GM23338 (cell line): ENCODE results near the gene CENPO. TPM values are rescaled to one million over a fixed set of nuclear protein-coding genes. Genes with fewer than 3 reads are reported as not detected.

Experiments
- ATAC-seq: fragments of 200-7000 bp; cut with Tn5 transposase; 3 replicates; pipeline ENCODE4 v1.9.1; 2020
- DNase-seq: peaks from one replicate; pipeline ENCODE4 v3.0.0-alpha.2; 2015; ENCODE audit warnings: low spot score
- H2AFZ ChIP-seq: fragments of 200-600 bp; sonication (generic); 2 replicates; pipeline ENCODE4 v1.8.0; 2016; ENCODE audit warnings: antibody characterized with exemption, mild to moderate bottlenecking, moderate library complexity
- H3F3A ChIP-seq: fragments of 200-600 bp; sonication (generic); replicated peaks from 2 replicates; pipeline ENCODE4 v1.8.0; 2017; ENCODE audit warnings: antibody characterized with exemption, mixed run types, low read depth
- H3K27ac ChIP-seq: fragments of 200-600 bp; sonication (generic); 2 replicates; pipeline ENCODE4 v1.6.1; 2016; ENCODE audit warnings: low read depth
- H3K27me3 ChIP-seq: fragments of 200-600 bp; sonication (generic); 2 replicates; pipeline ENCODE4 v1.8.0; 2016; ENCODE audit warnings: mild to moderate bottlenecking, mixed run types, moderate library complexity; ENCODE audit not compliant: insufficient read depth
- H3K36me3 ChIP-seq: fragments of 200-600 bp; sonication (generic); 2 replicates; pipeline ENCODE4 v1.8.0; 2016; ENCODE audit warnings: mild to moderate bottlenecking; ENCODE audit not compliant: insufficient read depth
- H3K4me1 ChIP-seq: fragments of 200-600 bp; sonication (generic); 2 replicates; pipeline ENCODE4 v1.8.0; 2016; ENCODE audit warnings: mild to moderate bottlenecking, moderate library complexity; ENCODE audit not compliant: insufficient read depth
- H3K4me2 ChIP-seq: fragments of 200-600 bp; sonication (generic); 2 replicates; pipeline ENCODE4 v1.7.1; 2017; ENCODE audit warnings: mixed run types
- H3K4me3 ChIP-seq: fragments of 200-600 bp; sonication (generic); 2 replicates; pipeline ENCODE4 v1.6.1; 2016; ENCODE audit warnings: mixed run types
- H3K79me2 ChIP-seq: fragments of 200-600 bp; sonication (generic); replicated peaks from 2 replicates; pipeline ENCODE4 v1.8.0; 2017; ENCODE audit warnings: mild to moderate bottlenecking; ENCODE audit not compliant: insufficient read depth
- H3K9me2 ChIP-seq: fragments of 200-600 bp; sonication (generic); 2 replicates; pipeline ENCODE4 v1.8.0; 2017; ENCODE audit not compliant: insufficient read depth
- H4K20me1 ChIP-seq: fragments of 200-600 bp; sonication (generic); replicated peaks from 2 replicates; pipeline ENCODE4 v1.8.0; 2017; ENCODE audit warnings: mild to moderate bottlenecking; ENCODE audit not compliant: insufficient read depth
- H3K27ac Mint-ChIP-seq: 2 replicates; pipeline ENCODE4 v1.8.0; 2020; ENCODE audit warnings: inconsistent platforms, mild to moderate bottlenecking, moderate library complexity, mixed read lengths
- H3K27me3 Mint-ChIP-seq: 3 replicates; pipeline ENCODE4 v1.8.0; 2022; ENCODE audit warnings: low read depth, mild to moderate bottlenecking, moderate library complexity, mixed read lengths, inconsistent platforms; ENCODE audit not compliant: insufficient read depth, poor library complexity
- H3K36me3 Mint-ChIP-seq: 3 replicates; pipeline ENCODE4 v1.8.0; 2021; ENCODE audit warnings: low read depth, mild to moderate bottlenecking, inconsistent platforms, moderate library complexity, mixed read lengths
- H3K4me1 Mint-ChIP-seq: 3 replicates; pipeline ENCODE4 v1.8.0; 2020; ENCODE audit warnings: mild to moderate bottlenecking, inconsistent platforms, mixed read lengths
- H3K4me3 Mint-ChIP-seq: 3 replicates; pipeline ENCODE4 v1.8.0; 2021; ENCODE audit warnings: moderate library complexity, mild to moderate bottlenecking, inconsistent platforms, mixed read lengths
- H3K9me3 Mint-ChIP-seq: 3 replicates; pipeline ENCODE4 v1.8.0; 2020; ENCODE audit warnings: moderate library complexity, mild to moderate bottlenecking, inconsistent platforms, mixed read lengths
- ETS1 ChIP-seq: IDR thresholded peaks from 2 replicates; pipeline ENCODE4 v1.6.1; 2016; ENCODE audit warnings: antibody characterized with exemption
- EZH2 ChIP-seq: fragments of 200-600 bp; sonication (generic); IDR thresholded peaks from one replicate; pipeline ENCODE4 v1.8.0; 2017; ENCODE audit warnings: antibody characterized with exemption, mild to moderate bottlenecking, low read depth; ENCODE audit not compliant: unreplicated experiment
- EZH2phosphoT487 ChIP-seq: fragments of 200-600 bp; sonication (generic); IDR thresholded peaks from one replicate; pipeline ENCODE4 v1.8.1; 2018; ENCODE audit warnings: antibody characterized with exemption; ENCODE audit not compliant: unreplicated experiment
- JUNB ChIP-seq: IDR thresholded peaks from one replicate; pipeline ENCODE4 v1.6.1; 2016; ENCODE audit warnings: antibody characterized with exemption; ENCODE audit not compliant: unreplicated experiment
- NANOG ChIP-seq: IDR thresholded peaks from 2 replicates; pipeline ENCODE4 v1.6.1; 2016; ENCODE audit warnings: antibody characterized with exemption, borderline replicate concordance
- POLR2AphosphoS5 ChIP-seq: IDR thresholded peaks from 2 replicates; pipeline ENCODE4 v1.6.1; 2016; ENCODE audit warnings: antibody characterized with exemption, low read depth
- REST ChIP-seq: IDR thresholded peaks from one replicate; pipeline ENCODE4 v1.6.1; 2018; ENCODE audit warnings: antibody characterized with exemption; ENCODE audit not compliant: unreplicated experiment
- STAT1 ChIP-seq: IDR thresholded peaks from one replicate; pipeline ENCODE4 v1.6.1; 2016; ENCODE audit warnings: antibody characterized with exemption; ENCODE audit not compliant: unreplicated experiment
- ZNF114 ChIP-seq: fragments of 250-450 bp; sonication (Bioruptor Pico); IDR thresholded peaks from 2 replicates; pipeline ENCODE4 v1.5.0; 2020; ENCODE audit warnings: mild to moderate bottlenecking, moderate library complexity
- ZNF462 ChIP-seq: fragments of 250-450 bp; sonication (Bioruptor Pico); IDR thresholded peaks from 2 replicates; pipeline ENCODE4 v1.5.0; 2020; ENCODE audit warnings: mild to moderate bottlenecking, moderate library complexity
- polyA plus RNA-seq: library from polyadenylated mRNA; unstranded; fragments of >200 nt; fragmentation: Nextera tagmentation; extraction: Ambion mirVana; gene quantifications from 2 replicates; pipeline ENCODE4 v1.2.1, GENCODE V29; 2016
- total RNA-seq: library from RNA; depleted of rRNA; stranded (reverse); fragments of >200 nt; shearing (Covaris generic); gene quantifications from 2 replicates; pipeline ENCODE4 v1.2.3, GENCODE V29; 2014

Gene CENPO
- total and polyA plus RNA-seq, 2 experiments from 2014 or later: 27.0 to 44.7 TPM

DNA sequence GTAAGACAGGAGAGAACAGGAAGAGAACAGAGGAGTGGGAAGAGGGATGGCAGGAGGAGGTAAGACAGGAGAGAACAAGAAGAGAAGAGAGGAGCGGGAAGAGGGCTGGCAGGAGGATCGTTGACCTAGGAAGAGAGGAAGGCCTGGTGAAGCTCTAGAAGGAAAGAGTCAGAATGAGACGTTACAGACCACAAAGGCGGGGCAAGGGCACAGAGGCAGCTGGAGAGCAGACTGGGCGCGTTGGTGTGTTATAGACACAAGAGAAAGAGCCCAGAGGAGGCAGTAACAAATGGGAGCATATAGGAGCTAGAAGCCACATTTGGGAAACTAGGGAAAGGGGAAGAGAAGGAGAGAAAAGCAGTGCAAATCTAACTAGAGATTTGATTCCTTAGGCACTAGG is 26.6 kb upstream of the CENPO start:
- DNase-seq (no peak), ATAC-seq (no peak)
- H3K79me2 ChIP-seq: no peaks in the 10 kb centered on the region
- H3K9me2 ChIP-seq: peaks cover 3% of the 10 kb centered on the region; the same call in 1 of the 2 replicates
- no peak overlapping the region; the same call in 1 of the 2 replicates for H3K27ac ChIP-seq
- Mint-ChIP-seq H3K4me3 (no peak overlapping the region), H3K36me3 (peaks cover 3% of the 10 kb centered on the region; the same call in 1 of the 3 replicates), H3K9me3 (no peaks in the 10 kb centered on the region), H3K27me3 (peaks cover 5% of the 10 kb centered on the region), H3K4me1 (no peaks in the 10 kb centered on the region), H3K27ac (no peak overlapping the region)
- no peaks in the 10 kb centered on the region for H3F3A ChIP-seq
- TF ChIP-seq EZH2phosphoT487 (no peak), JUNB (no peak), POLR2AphosphoS5 (no peak), EZH2 (no peak), STAT1 (no peak), ZNF114 (CRISPR knock-in tag) (no peak), ZNF462 (CRISPR knock-in tag) (no peak), NANOG (no peak), ETS1 (no peak), REST (no peak)
- H3K4me1 ChIP-seq: no peaks in the 10 kb centered on the region
- no peak overlapping the region for H3K4me2 ChIP-seq
- H3K4me3 ChIP-seq: no peak overlapping the region
- H3K27me3 ChIP-seq: no peaks in the 10 kb centered on the region
- no peaks in the 10 kb centered on the region for H4K20me1 ChIP-seq
- H2AFZ ChIP-seq: no peak overlapping the region
- H3K36me3 ChIP-seq: no peaks in the 10 kb centered on the region
